DMS114 treated with DMSO at 0.1 percent for 48 hours (cell line): ENCODE data around the gene HDAC1.
"Not testable (repeated sequence)": the region's sequence is repeated elsewhere in the genome, so short reads cannot be mapped to it uniquely, and the experiment has no call there.

Experiments used
- DNase-seq: peaks from one replicate; lab custom pipeline; 2025; ENCODE audit not compliant: unreplicated experiment; lab: John Stamatoyannopoulos, UW

The HDAC1 gene

DNA sequence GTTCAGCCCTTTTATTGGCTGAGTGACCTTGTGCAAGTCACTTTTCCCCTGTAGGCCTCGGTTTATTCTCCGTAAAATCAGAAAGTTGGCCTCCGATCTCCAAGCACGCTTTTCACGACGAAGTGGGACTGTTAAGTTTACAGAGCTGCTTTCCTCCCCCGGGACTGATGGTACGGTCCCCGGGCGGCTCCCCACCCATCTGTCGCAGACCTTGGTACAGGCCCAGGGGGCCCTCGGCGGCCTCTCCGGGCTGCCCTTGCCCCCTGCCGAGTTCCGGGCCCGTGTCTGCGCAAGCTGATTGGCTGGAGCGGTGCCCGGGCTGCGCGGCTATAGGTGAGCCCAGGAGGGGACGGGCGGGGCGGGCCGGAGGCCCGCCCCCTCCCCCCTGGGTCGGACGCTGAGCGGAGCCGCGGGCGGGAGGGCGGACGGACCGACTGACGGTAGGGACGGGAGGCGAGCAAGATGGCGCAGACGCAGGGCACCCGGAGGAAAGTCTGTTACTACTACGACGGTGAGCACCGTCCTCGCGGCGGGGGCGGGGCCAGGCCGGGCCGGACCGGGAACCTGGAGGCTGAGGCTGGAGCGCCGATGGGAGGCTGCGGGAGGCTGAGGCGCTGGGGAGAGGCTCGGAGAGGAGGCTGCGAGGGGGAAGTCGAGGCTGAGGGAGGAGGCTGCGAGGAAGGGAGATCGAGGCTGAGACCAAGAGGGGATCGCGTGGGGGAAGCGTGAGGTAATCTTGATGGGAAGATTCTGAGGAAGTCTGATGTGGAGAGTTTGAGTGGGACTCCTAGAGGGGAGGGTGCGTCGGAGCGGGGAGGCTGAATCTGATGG lies at the start of gene HDAC1:
Gene HDAC1 (plus strand): TSS at position 376 of the 831 bp plus-strand sequence. CDS start 87 bp downstream, at position 463.
- DNase-seq, result peak; percentile 73

GRCh38 chr1:32242341-32242851 lies 49.5 kb upstream of the HDAC1 start:
- no peak for DNase-seq

DNA sequence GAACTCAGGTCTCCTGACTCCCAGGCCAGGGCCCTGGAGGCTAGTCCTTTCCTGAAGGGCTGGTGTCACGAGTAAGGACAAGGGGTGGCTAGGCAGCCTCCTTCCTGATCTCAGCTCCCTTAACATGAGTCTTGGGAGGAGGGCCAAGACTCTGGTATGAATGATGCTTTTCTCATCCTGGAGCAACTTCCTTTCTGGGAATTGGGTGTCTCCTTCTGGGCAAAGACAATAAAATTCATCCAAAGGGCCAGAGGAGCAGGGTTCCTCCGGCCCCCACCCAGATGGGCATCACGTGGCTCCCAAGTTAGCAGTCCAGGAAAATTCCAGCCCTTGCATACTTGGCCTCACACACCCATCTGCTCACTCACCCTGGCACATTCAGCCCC lies 45.0 kb upstream of the HDAC1 start, which contains the start of gene FAM167B:
Gene FAM167B (plus strand): TSS at position 335 of the 386 bp plus-strand sequence. CDS start 200 bp downstream, outside the sequence.
- DNase-seq, result no peak

DNA sequence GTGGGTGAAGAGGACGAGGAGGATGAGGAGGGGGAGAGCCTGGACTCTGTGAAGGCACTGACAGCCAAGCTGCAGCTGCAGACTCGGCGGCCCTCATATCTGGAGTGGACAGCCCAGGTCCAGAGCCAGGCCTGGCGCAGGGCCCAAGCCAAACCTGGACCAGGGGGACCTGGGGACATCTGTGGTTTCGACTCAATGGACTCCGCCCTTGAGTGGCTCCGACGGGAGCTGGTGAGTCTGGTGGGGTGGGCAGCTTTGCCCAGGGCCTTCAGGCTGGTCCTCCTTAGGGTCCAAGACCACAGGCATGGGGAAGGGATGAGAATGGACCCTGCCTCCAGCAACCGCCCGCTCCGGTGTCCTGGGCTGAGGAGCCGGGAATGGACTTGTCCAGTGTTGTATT lies 44.4 kb upstream of the HDAC1 start:
- no peak for DNase-seq

- no peak for DNase-seq
Measured at GRCh38 chr1:32247983-32248889, 43.6 kb upstream of the HDAC1 start.

DNA sequence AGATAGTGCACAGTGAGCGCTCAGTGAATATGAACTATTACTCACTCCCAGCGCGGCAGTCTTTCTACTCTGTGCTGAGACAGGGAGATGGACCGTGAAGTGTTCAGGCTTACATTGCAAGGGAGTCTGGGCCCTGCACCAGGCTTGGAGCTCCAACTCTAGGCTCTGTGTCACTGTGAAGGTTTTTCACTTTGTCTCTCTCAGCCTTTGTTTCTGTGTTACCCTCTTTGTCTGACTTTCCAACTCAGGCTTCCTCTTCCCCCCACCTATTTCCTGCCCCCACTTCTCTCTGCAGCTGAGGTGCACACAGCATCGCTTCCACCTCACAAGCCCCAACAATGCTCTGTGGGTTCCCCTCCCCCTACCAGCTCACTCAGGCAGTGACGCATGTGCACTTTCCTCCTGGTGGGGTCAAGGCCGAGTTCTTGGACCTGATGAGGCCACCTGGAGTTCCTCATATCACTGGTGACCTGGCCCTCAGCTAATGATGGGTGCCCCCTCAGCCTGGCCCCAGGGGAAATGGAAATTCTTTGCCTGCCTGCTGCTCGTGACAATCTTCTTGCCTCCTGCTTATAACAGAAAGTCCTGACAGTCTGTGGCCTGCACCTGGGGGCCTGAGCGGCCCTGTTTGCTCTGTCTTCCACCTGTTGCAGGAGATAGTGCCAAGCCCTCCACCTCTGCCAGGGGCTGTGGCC lies 41.9 kb upstream of the HDAC1 start:
- no peak for DNase-seq

- DNase-seq, result no peak
Measured at GRCh38 chr1:32250893-32251716, 40.8 kb upstream of the HDAC1 start, which contains the start of gene LCK. Gene LCK (plus strand): TSS chr1:32251265. CDS start chr1:32274330, 23,065 bp downstream.

DNA sequence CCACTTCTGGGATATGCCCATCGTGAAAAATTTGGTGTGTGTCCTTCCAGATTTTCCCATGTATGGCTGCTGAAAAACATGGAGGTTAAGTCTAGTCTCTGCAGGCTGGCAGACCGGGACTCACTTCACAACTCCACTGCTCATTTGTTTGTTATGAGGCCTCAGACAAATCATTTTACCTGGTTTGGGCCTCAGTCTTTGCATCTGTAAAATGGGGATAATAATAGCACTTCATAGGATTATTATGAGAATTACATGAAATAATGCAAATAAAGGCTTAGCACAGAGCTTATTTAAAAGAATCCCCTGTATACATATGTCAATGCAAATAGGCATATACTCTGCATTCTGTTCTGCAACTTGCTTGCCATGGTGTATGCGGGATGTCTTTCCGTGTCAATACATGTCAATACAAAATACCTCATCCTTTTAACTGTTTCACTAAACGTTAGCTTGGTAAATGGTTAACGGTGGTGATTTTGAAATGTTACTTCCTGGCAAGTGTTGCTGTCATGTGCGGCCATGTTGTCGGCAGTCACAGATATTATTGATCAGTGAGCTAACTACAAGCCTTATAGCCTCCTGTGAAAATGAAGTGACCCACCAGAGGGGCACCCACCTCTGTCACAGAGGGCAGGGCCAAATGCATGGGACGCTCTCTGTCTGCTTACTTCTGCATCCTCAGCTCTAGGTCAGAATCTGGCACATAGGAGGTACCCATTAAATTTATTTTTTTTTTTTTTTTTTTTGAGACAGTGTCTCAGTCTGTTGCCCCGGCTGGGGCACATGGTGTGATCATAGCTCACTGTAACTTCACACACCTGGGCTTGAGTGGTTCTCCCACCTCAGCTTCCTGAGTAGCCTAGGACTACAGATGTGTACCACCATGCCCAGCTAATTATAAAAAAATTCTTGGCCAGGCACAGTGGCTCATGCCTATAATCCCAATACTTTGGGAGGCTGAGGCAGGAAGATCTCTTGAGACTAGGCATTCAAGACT lies 36.5 kb upstream of the HDAC1 start:
- DNase-seq, result no peak

DNA sequence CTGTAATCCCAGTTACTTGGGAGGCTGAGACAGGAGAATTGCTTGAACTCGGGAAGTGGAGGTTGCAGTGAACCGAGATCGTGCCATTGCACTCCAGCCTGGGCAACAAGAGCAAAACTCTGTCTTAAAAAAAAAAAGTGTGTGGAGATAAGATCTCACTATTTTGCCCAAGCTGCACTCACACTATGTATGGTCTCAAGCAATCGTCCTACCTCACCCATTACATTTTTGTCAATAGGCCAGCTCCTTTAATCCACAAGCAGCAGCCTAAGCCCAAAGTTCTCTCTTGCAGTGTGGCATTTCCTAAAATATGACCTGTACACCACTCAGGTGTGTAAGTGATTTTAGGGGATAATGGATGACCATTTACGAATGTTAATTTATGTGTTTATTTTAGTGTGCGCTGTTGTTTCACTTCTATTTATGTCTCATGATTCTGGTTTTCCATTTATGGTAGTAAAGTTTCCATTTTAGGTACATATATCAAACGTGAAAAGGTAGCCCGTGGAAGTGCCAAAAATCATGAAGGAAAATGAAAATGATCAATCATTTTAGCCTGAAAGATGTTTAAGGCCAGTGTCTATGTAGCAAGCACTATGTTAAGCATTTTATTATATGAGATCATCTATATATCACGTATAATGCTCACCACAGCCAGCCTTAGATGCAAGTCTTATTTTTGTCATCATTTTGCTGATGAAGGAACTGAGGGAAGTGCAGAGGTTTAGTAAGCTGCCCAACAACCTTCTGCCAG lies 35.2 kb upstream of the HDAC1 start:
- DNase-seq, result no peak

- DNase-seq, result no peak
Measured at GRCh38 chr1:32257227-32257508, 34.7 kb upstream of the HDAC1 start.

DNA sequence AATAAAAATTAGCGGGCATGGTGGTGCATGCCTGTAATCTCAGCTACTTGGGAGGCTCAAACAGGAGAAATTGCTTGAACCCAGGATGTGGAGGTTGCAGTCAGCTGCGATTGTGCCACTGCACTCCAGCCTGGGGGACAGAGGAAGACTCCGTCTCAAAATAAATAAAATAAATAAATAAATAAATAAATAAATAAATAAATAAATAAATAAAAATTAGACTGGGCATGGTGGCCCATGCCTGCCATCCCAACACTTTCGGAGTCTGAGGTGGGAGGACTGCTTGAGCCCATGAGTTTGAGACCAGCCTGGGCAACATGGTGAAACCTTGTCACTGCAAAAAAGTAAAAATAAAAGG lies 28.7 kb upstream of the HDAC1 start:
- not testable (repeated sequence) for DNase-seq

- DNase-seq, result no peak
Measured at GRCh38 chr1:32263744-32264143, 28.1 kb upstream of the HDAC1 start.

- DNase-seq, result no peak
Measured at GRCh38 chr1:32265846-32266245, 26.0 kb upstream of the HDAC1 start.

- DNase-seq, result no peak
Measured at GRCh38 chr1:32266921-32267591, 24.8 kb upstream of the HDAC1 start.

GRCh38 chr1:32269744-32270143 lies 22.1 kb upstream of the HDAC1 start:
- no peak for DNase-seq

DNA sequence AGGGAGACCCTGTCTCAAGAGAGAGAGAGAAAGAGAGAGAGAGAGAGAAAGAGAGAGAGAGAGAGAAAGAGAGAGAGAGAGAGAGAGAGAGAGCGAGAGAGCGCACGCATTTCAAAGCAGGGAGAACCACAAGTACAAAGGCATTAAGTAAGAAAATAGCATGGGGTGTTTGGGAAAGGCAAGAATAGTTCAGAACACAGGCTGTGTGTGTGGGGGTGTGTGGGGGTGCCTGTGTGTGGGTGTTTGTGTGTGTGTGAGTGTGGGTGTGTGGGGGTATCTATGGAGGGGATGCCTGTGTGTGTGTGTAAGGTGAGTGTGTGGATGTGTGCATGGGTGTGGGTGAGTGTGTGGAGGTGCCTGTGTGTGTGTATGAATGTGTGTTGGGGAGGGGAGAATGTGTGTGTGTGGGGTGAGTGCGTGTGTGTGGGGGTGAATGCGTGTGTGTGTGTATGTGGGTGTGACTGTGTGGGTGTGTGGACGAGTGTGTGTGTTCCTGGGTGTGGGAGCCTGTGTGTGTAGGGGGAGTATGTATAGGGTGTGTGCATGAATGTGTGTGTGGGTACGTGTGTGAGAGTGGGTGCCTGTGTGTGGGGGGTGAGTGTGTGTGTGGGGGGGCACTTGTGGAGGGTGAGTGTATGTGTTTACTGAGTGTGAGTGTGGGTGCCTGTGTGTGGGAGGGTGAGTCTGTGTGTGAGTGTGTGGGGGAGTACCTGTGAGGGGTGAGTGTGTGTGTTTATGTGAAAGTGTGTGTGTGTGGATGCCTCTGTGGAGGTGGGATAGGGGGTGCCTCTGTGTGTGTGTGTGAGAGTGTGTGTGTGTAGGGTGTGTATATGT lies 19.1 kb upstream of the HDAC1 start:
- DNase-seq, result no peak
